OCI-LY1 (cell line): ENCODE results near the gene LRRC74A.
A peak's percentile ranks its signal among the peaks of the same experiment; 100 is the strongest.

ENCODE experiments used
- H2AFZ ChIP-seq: fragments of 200-600 bp; sonication (generic), shearing (Covaris generic); 2 replicates; pipeline ENCODE4 v1.6.0; 2014; ENCODE audit warnings: antibody characterized with exemption, mild to moderate bottlenecking, low read length
- H3F3A ChIP-seq: fragments of 200-600 bp; sonication (generic), shearing (Covaris generic); 2 replicates; pipeline ENCODE4 v1.6.0; 2014; ENCODE audit warnings: mild to moderate bottlenecking, antibody characterized with exemption, low read length, moderate library complexity; ENCODE audit not compliant: insufficient read depth
- H3K27ac ChIP-seq: fragments of 200-600 bp; sonication (generic); 2 replicates; pipeline ENCODE4 v1.5.1; 2014; ENCODE audit warnings: low read length, mixed run types, mild to moderate bottlenecking, low read depth; ENCODE audit not compliant: poor library complexity, severe bottlenecking
- H3K27me3 ChIP-seq: fragments of 200-600 bp; sonication (generic); 2 replicates; pipeline ENCODE4 v1.6.0; 2014; ENCODE audit warnings: antibody characterized with exemption, mild to moderate bottlenecking, low read length, moderate library complexity; ENCODE audit not compliant: insufficient read depth
- H3K36me3 ChIP-seq: fragments of 200-600 bp; sonication (generic); 2 replicates; pipeline ENCODE4 v1.6.1; 2014; ENCODE audit warnings: mild to moderate bottlenecking, antibody characterized with exemption, low read length, moderate library complexity, mixed read lengths; ENCODE audit not compliant: insufficient read depth
- H3K4me1 ChIP-seq: fragments of 200-600 bp; sonication (generic); 2 replicates; pipeline ENCODE4 v1.5.1; 2014; ENCODE audit warnings: mild to moderate bottlenecking, low read length, moderate library complexity; ENCODE audit not compliant: insufficient read depth, severe bottlenecking
- H3K4me2 ChIP-seq: fragments of 200-600 bp; sonication (generic), shearing (Covaris generic); 2 replicates; pipeline ENCODE4 v1.6.1; 2014; ENCODE audit warnings: low read length
- H3K4me3 ChIP-seq: fragments of 200-600 bp; sonication (generic); 2 replicates; pipeline ENCODE4 v1.5.1; 2014; ENCODE audit warnings: low read length, low read depth, mild to moderate bottlenecking, mixed read lengths; ENCODE audit not compliant: poor library complexity, severe bottlenecking
- H3K79me2 ChIP-seq: fragments of 200-600 bp; shearing (Covaris generic); 2 replicates; pipeline ENCODE4 v1.6.1; 2016; ENCODE audit warnings: mixed run types, low read length, mixed read lengths; ENCODE audit not compliant: insufficient read depth
- H3K9ac ChIP-seq: fragments of 200-600 bp; sonication (generic), shearing (Covaris generic); 2 replicates; pipeline ENCODE4 v1.6.1; 2014; ENCODE audit warnings: mild to moderate bottlenecking, low read length, mixed read lengths
- H3K9me2 ChIP-seq: fragments of 200-600 bp; sonication (generic), shearing (Covaris generic); 2 replicates; pipeline ENCODE4 v1.6.1; 2014; ENCODE audit warnings: low read depth, mild to moderate bottlenecking, low read length, mixed read lengths
- H3K9me3 ChIP-seq: fragments of 200-600 bp; shearing (Covaris generic); 2 replicates; pipeline ENCODE4 v1.6.1; 2014; ENCODE audit warnings: low read length, mixed read lengths
- H4K20me1 ChIP-seq: fragments of 200-600 bp; sonication (generic), shearing (Covaris generic); 2 replicates; pipeline ENCODE4 v1.6.0; 2016; ENCODE audit warnings: mild to moderate bottlenecking, low read length; ENCODE audit not compliant: insufficient read depth
- CTCF ChIP-seq: fragments of 200-600 bp; sonication (generic), shearing (Covaris generic); IDR thresholded peaks from 2 replicates; pipeline ENCODE4 v1.5.1; 2017; ENCODE audit warnings: mild to moderate bottlenecking, antibody characterized with exemption, low read length, moderate library complexity, mixed read lengths
- EZH2 ChIP-seq: fragments of 200-600 bp; sonication (generic), shearing (Covaris generic); IDR thresholded peaks from 2 replicates; pipeline ENCODE4 v1.8.0; 2017; ENCODE audit warnings: borderline replicate concordance, mixed run types, mild to moderate bottlenecking, antibody characterized with exemption, low read length, moderate library complexity, mixed read lengths

The LRRC74A gene

GRCh38 chr14:76826122-76826521 is at the start of gene LRRC74A:
LRRC74A (plus strand) TSS chr14:76826408; CDS start chr14:76826698, 290 bp downstream.
- no peaks in the 10 kb centered on the region for H3K9me2 ChIP-seq
- H3K9ac ChIP-seq = no peak within 1 kb of the TSS
- no peaks in the 10 kb centered on the region for H4K20me1 ChIP-seq
- H3K79me2 ChIP-seq = no peaks in the 10 kb centered on the region
- H2AFZ ChIP-seq = no peak within 1 kb of the TSS
- no peaks in the 10 kb centered on the region for H3K36me3 ChIP-seq
- H3K27me3 ChIP-seq = 0 out of 2 replicates have a peak, but pooled peaks cover 4% of the 10 kb centered on the region
- H3F3A ChIP-seq = no peaks in the 10 kb centered on the region
- no peaks in the 10 kb centered on the region for H3K4me1 ChIP-seq
- no peak within 1 kb of the TSS for H3K4me2 ChIP-seq
- TF ChIP-seq EZH2 = no peak
- no peak for TF ChIP-seq CTCF
- no peaks in the 10 kb centered on the region for H3K9me3 ChIP-seq
- H3K27ac ChIP-seq = no peak within 1 kb of the TSS
- no peak within 1 kb of the TSS for H3K4me3 ChIP-seq

GRCh38 chr14:76776428-76777251 is 49.6 kb upstream of the LRRC74A start:
- Histone ChIP-seq H3K36me3 (peaks cover 8% of the 10 kb centered on the region), H3K79me2 (no peaks in the 10 kb centered on the region), H2AFZ (no peak overlapping the region), H3K4me1 (no peaks in the 10 kb centered on the region), H3K4me3 (no peak overlapping the region), H3K27ac (no peak overlapping the region), H3K9me3 (no peaks in the 10 kb centered on the region), H4K20me1 (no peaks in the 10 kb centered on the region), H3K27me3 (no peaks in the 10 kb centered on the region), H3K9ac (no peak overlapping the region), H3K4me2 (no peak overlapping the region), H3K9me2 (no peaks in the 10 kb centered on the region), H3F3A (no peaks in the 10 kb centered on the region)
- no peak for TF ChIP-seq EZH2
- TF ChIP-seq CTCF = peak; percentile 24; the same call in 1 of the 2 replicates

GRCh38 chr14:76777721-76778120 is 48.5 kb upstream of the LRRC74A start:
- no peak overlapping the region for H3K9ac ChIP-seq
- H3K9me2 ChIP-seq = no peaks in the 10 kb centered on the region
- no peaks in the 10 kb centered on the region for H3K9me3 ChIP-seq
- H3K27me3 ChIP-seq = no peaks in the 10 kb centered on the region
- no peak for TF ChIP-seq EZH2
- TF ChIP-seq CTCF = no peak
- H3K79me2 ChIP-seq = no peaks in the 10 kb centered on the region
- no peak overlapping the region for H3K4me3 ChIP-seq
- H3K36me3 ChIP-seq = peaks cover 19% of the 10 kb centered on the region
- H4K20me1 ChIP-seq = no peaks in the 10 kb centered on the region
- no peak overlapping the region for H3K4me2 ChIP-seq
- H3K27ac ChIP-seq = no peak overlapping the region
- H2AFZ ChIP-seq = no peak overlapping the region
- H3F3A ChIP-seq = no peaks in the 10 kb centered on the region
- H3K4me1 ChIP-seq = no peaks in the 10 kb centered on the region
